NT2/D1 (cell line): ENCODE data around the gene LRIG2.
"Not testable (repeated sequence)": the region's sequence is repeated elsewhere in the genome, so short reads cannot be mapped to it uniquely, and the experiment has no call there.

Experiments used
- DNase-seq: peaks from one replicate; pipeline ENCODE4 v3.0.0-alpha.2; 2011; ENCODE audit warnings: low read depth, low spot score
- H3K27me3 ChIP-seq: 2 replicates; pipeline ENCODE4 v1.6.0; 2011; ENCODE audit warnings: mild to moderate bottlenecking; ENCODE audit not compliant: insufficient read length, insufficient read depth
- H3K36me3 ChIP-seq: 2 replicates; pipeline ENCODE4 v1.6.1; 2011; ENCODE audit warnings: mild to moderate bottlenecking, low read length, mixed read lengths; ENCODE audit not compliant: insufficient read depth, insufficient read length
- H3K4me1 ChIP-seq: 2 replicates; pipeline ENCODE4 v1.5.1; 2011; ENCODE audit not compliant: insufficient read depth, insufficient read length
- H3K4me3 ChIP-seq: 2 replicates; pipeline ENCODE4 v1.5.1; 2011; ENCODE audit warnings: low read depth; ENCODE audit not compliant: insufficient read length
- H3K9ac ChIP-seq: 2 replicates; pipeline ENCODE4 v1.6.0; 2011; ENCODE audit warnings: low read depth; ENCODE audit not compliant: insufficient read length
- H3K9me3 ChIP-seq: 2 replicates; pipeline ENCODE4 v1.5.1; 2011; ENCODE audit warnings: mild to moderate bottlenecking, low read length; ENCODE audit not compliant: insufficient read depth
- SUZ12 ChIP-seq: IDR thresholded peaks from 2 replicates; pipeline ENCODE4 v1.6.1; 2011; ENCODE audit not compliant: insufficient read length, insufficient read depth; ENCODE audit errors: extremely low read depth
- YY1 ChIP-seq: IDR thresholded peaks from 2 replicates; pipeline ENCODE4 v1.6.1; 2011; ENCODE audit not compliant: insufficient read length, insufficient read depth
- ZNF274 ChIP-seq: IDR thresholded peaks from 2 replicates; pipeline ENCODE4 v1.6.1; 2011; ENCODE audit warnings: mild to moderate bottlenecking, low read depth, low read length

The LRIG2 gene

GRCh38 chr1:113048064-113048463 lies 24.9 kb upstream of the LRIG2 start:
- TF ChIP-seq YY1 (no peak), SUZ12 (no peak), ZNF274 (no peak)
- DNase-seq: no peak
- Histone ChIP-seq H3K4me3 (no peak overlapping the region), H3K27me3 (no peaks in the 10 kb centered on the region), H3K9ac (no peak overlapping the region), H3K9me3 (no peaks in the 10 kb centered on the region), H3K36me3 (no peaks in the 10 kb centered on the region), H3K4me1 (no peaks in the 10 kb centered on the region)

GRCh38 chr1:113053344-113054126 lies 19.5 kb upstream of the LRIG2 start:
- no peak overlapping the region for H3K9ac ChIP-seq
- no peak overlapping the region for H3K4me3 ChIP-seq
- H3K36me3 ChIP-seq: no peaks in the 10 kb centered on the region
- no peaks in the 10 kb centered on the region for H3K4me1 ChIP-seq
- no peaks in the 10 kb centered on the region for H3K9me3 ChIP-seq
- no peak for TF ChIP-seq YY1
- TF ChIP-seq SUZ12: no peak
- no peak for TF ChIP-seq ZNF274
- H3K27me3 ChIP-seq: no peaks in the 10 kb centered on the region
- DNase-seq: no peak

DNA sequence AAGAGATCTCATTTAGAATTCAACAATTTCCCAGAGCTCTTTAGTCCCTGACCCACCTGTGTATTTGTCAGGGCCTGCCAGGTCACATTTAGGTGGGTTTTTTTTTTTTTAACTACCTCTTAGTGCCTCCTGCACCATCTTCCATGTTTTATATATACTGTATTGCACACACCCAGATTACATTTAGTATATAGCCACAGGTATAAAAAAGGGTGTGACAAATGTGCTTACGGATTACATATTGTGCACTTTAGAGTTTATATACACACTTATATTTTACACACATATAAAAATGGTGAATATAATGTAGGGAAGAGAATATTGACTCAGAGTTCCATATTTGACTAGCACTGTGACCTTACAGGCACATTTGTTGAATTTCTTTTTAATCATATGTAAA lies 17.4 kb upstream of the LRIG2 start:
- no peaks in the 10 kb centered on the region for H3K9me3 ChIP-seq
- no peak overlapping the region for H3K4me3 ChIP-seq
- H3K27me3 ChIP-seq: no peaks in the 10 kb centered on the region
- H3K9ac ChIP-seq: no peak overlapping the region
- no peak for TF ChIP-seq YY1
- TF ChIP-seq SUZ12: no peak
- no peak for TF ChIP-seq ZNF274
- DNase-seq: no peak
- H3K4me1 ChIP-seq: peaks cover 5% of the 10 kb centered on the region
- H3K36me3 ChIP-seq: no peaks in the 10 kb centered on the region

DNA sequence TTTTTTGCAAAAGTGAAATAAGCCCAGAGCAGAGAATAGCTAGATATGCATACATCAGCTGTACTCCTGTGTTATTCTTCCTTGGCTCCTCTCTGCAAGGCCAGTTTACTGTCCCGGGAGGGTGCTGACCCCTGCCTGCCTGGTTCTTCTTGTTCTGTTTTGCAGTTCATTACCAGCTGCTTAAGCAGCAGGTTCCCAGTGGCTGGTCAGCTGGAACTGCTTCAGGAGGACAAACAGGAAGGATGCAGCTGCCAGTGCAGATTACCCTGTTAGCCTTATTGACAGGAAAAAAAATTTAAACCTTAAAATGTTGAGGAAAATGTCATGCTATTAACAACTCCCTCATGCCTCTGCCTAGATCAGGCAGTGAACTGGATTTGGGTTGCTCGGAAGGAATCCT lies 16.0 kb upstream of the LRIG2 start:
- H3K4me1 ChIP-seq: peaks cover 5% of the 10 kb centered on the region
- no peaks in the 10 kb centered on the region for H3K36me3 ChIP-seq
- DNase-seq: no peak
- no peaks in the 10 kb centered on the region for H3K27me3 ChIP-seq
- no peaks in the 10 kb centered on the region for H3K9me3 ChIP-seq
- TF ChIP-seq ZNF274 (no peak), YY1 (no peak), SUZ12 (no peak)
- H3K4me3 ChIP-seq: no peak overlapping the region
- peak overlapping the region; percentile 11 for H3K9ac ChIP-seq

- TF ChIP-seq ZNF274 (no peak), YY1 (no peak), SUZ12 (no peak)
- H3K9me3 ChIP-seq: peaks cover 8% of the 10 kb centered on the region; the same call in 1 of the 2 replicates
- no peak for DNase-seq
Observed at GRCh38 chr1:113058941-113059706, 13.9 kb upstream of the LRIG2 start.

GRCh38 chr1:113063456-113063855 lies 9.5 kb upstream of the LRIG2 start:
- H3K36me3 ChIP-seq, H3K9ac ChIP-seq, DNase-seq, H3K4me3 ChIP-seq, H3K27me3 ChIP-seq, H3K4me1 ChIP-seq: not testable (repeated sequence)
- peaks cover 31% of the 10 kb centered on the region; the same call in 1 of the 2 replicates for H3K9me3 ChIP-seq

More at GRCh38 chr1:113058941-113059706, 13.9 kb upstream of the LRIG2 start:
- no peak overlapping the region for H3K9ac ChIP-seq
- peaks cover 5% of the 10 kb centered on the region for H3K4me1 ChIP-seq
- H3K4me3 ChIP-seq: no peak overlapping the region
- H3K27me3 ChIP-seq: no peaks in the 10 kb centered on the region
- no peaks in the 10 kb centered on the region for H3K36me3 ChIP-seq

- Histone ChIP-seq H3K4me3 (peak overlapping the region; percentile 97), H3K9me3 (peaks cover 12% of the 10 kb centered on the region; the same call in 1 of the 2 replicates)
Observed at GRCh38 chr1:113072141-113072756, 749 bp upstream of the LRIG2 start.

More at GRCh38 chr1:113072141-113072756, 749 bp upstream of the LRIG2 start:
- peaks cover 20% of the 10 kb centered on the region for H3K36me3 ChIP-seq
- peaks cover 3% of the 10 kb centered on the region for H3K4me1 ChIP-seq
- TF ChIP-seq SUZ12 (no peak), YY1 (no peak), ZNF274 (no peak)
- peak overlapping the region; percentile 61 for H3K9ac ChIP-seq
- H3K27me3 ChIP-seq: no peaks in the 10 kb centered on the region
- no peak for DNase-seq
